A549 (cell line): ENCODE data around the gene TACC2.

ENCODE experiments used
- EP300 ChIP-seq, 2 experiments: fragments of >200 bp; sonication (Bioruptor Twin); formaldehyde crosslinking; IDR thresholded peaks; 2 replicates in 1 of 2; 3 replicates in 1 of 2; pipeline ENCODE4 v1.6.1; 2016 to 2017
- ESRRA ChIP-seq: fragments of 150-350 bp; IDR thresholded peaks from 2 replicates; pipeline ENCODE4 v1.6.1; 2014; ENCODE audit warnings: mild to moderate bottlenecking, low read length, borderline replicate concordance
- JUN ChIP-seq, 2 experiments: fragments of >200 bp; sonication (Bioruptor Twin); formaldehyde crosslinking; IDR thresholded peaks; 2 replicates in 1 of 2; 3 replicates in 1 of 2; pipeline ENCODE4 v1.6.1; 2016 to 2017
- KDM1A ChIP-seq: fragments of 200-600 bp; sonication (generic); IDR thresholded peaks from 2 replicates; pipeline ENCODE4 v1.6.1; 2016; ENCODE audit warnings: low read depth, mild to moderate bottlenecking
- NR3C1 ChIP-seq: fragments of >200 bp; sonication (Bioruptor Twin); formaldehyde crosslinking; IDR thresholded peaks from 3 replicates; pipeline ENCODE4 v1.6.1; 2017
- POLR2A ChIP-seq: IDR thresholded peaks from 2 replicates; pipeline ENCODE4 v1.6.1; 2012; ENCODE audit warnings: mild to moderate bottlenecking, low read length
- RARB ChIP-seq: fragments of 250-450 bp; sonication (Bioruptor Pico); IDR thresholded peaks from 2 replicates; pipeline ENCODE4 v1.8.0; 2021; ENCODE audit warnings: mild to moderate bottlenecking, moderate library complexity
- RFX5 ChIP-seq: fragments of 450-650 bp; IDR thresholded peaks from 2 replicates; pipeline ENCODE4 v1.7.1; 2014; ENCODE audit warnings: antibody characterized with exemption, mild to moderate bottlenecking, moderate library complexity
- RNF2 ChIP-seq: fragments of 200-600 bp; sonication (generic); IDR thresholded peaks from 2 replicates; pipeline ENCODE4 v1.6.1; 2016; ENCODE audit warnings: low read depth, mild to moderate bottlenecking, antibody characterized with exemption, moderate library complexity, borderline replicate concordance
- SMC3 ChIP-seq: fragments of >200 bp; sonication (Bioruptor Twin); formaldehyde crosslinking; IDR thresholded peaks from 3 replicates; pipeline ENCODE4 v1.6.1; 2018; ENCODE audit warnings: inconsistent platforms
- TF ChIP-seq, protein P1 (sequence below): fragments of >200 bp; sonication (Bioruptor Twin); formaldehyde crosslinking; IDR thresholded peaks from 3 replicates; pipeline ENCODE4 v1.5.1; 2016
- TF ChIP-seq, protein P2 (sequence below): IDR thresholded peaks from 2 replicates; pipeline ENCODE4 v1.6.1; 2012
- TF ChIP-seq, protein P3 (sequence below): fragments of 250-450 bp; sonication (Bioruptor Pico); IDR thresholded peaks from 2 replicates; pipeline ENCODE4 v1.5.0; 2021; ENCODE audit warnings: mild to moderate bottlenecking, moderate library complexity, borderline replicate concordance

DNA sequence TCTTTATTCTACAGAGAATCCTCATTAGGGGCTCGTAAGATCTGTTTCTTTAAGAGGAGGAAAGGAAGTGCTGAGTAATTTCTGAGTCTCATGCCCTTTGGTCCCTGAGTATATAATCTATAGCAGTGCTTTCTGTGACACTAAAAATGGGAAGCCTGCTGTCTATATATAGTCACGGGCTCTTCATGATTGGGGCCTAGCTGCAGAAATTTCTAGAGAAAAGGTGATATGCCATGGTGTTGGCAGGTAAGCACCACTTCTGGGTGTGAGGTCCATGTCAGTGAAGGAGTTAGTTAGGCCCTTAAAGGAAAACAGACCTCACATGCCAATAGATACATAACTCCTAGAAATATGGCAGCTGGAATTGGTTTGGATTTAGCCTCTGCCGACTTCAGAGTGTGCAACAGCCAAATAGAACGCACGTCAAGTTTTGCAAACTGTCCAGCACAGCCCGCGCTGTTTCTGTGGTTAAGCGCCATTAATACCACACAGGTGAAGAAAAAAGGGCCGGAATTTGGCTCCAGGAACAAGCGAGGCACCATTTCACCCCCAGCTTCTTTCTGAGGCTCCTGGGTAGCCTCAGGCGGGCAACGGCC lies 123.2 kb downstream of the TACC2 start:
- TF ChIP-seq, protein P1, sequence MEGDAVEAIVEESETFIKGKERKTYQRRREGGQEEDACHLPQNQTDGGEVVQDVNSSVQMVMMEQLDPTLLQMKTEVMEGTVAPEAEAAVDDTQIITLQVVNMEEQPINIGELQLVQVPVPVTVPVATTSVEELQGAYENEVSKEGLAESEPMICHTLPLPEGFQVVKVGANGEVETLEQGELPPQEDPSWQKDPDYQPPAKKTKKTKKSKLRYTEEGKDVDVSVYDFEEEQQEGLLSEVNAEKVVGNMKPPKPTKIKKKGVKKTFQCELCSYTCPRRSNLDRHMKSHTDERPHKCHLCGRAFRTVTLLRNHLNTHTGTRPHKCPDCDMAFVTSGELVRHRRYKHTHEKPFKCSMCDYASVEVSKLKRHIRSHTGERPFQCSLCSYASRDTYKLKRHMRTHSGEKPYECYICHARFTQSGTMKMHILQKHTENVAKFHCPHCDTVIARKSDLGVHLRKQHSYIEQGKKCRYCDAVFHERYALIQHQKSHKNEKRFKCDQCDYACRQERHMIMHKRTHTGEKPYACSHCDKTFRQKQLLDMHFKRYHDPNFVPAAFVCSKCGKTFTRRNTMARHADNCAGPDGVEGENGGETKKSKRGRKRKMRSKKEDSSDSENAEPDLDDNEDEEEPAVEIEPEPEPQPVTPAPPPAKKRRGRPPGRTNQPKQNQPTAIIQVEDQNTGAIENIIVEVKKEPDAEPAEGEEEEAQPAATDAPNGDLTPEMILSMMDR = no peak
- TF ChIP-seq POLR2A = no peak
- no peak; a peak in 2 of 5 replicates for TF ChIP-seq JUN (IDR thresholded peaks at IDR 0.05)
- TF ChIP-seq, protein P2, sequence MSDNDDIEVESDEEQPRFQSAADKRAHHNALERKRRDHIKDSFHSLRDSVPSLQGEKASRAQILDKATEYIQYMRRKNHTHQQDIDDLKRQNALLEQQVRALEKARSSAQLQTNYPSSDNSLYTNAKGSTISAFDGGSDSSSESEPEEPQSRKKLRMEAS = no peak; the same call in 1 of the 2 replicates
- TF ChIP-seq RNF2 = no peak
- TF ChIP-seq, protein P3, sequence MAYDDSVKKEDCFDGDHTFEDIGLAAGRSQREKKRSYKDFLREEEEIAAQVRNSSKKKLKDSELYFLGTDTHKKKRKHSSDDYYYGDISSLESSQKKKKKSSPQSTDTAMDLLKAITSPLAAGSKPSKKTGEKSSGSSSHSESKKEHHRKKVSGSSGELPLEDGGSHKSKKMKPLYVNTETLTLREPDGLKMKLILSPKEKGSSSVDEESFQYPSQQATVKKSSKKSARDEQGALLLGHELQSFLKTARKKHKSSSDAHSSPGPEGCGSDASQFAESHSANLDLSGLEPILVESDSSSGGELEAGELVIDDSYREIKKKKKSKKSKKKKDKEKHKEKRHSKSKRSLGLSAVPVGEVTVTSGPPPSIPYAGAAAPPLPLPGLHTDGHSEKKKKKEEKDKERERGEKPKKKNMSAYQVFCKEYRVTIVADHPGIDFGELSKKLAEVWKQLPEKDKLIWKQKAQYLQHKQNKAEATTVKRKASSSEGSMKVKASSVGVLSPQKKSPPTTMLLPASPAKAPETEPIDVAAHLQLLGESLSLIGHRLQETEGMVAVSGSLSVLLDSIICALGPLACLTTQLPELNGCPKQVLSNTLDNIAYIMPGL (CRISPR knock-in tag) = no peak
- peak; percentile 28; the same call in 1 of the 2 replicates for TF ChIP-seq RARB (CRISPR knock-in tag)
- no peak for TF ChIP-seq EP300 (IDR thresholded peaks at IDR 0.05)
- no peak for TF ChIP-seq SMC3
- no peak for TF ChIP-seq NR3C1
- TF ChIP-seq KDM1A = no peak
- TF ChIP-seq ESRRA = no peak; the same call in 1 of the 2 replicates
- no peak for TF ChIP-seq RFX5
